Body of pancreas (tissue), 4 donors: ENCODE results near the gene CDCA4. TPM values are rescaled to one million over a fixed set of nuclear protein-coding genes. Genes with fewer than 3 reads are reported as not detected.

Source experiments
- ATAC-seq: fragments of 150-250 bp; one replicate; pipeline ENCODE4 v1.9.1; 2016
- DNase-seq, 4 donors: peaks; one replicate each; pipeline ENCODE4 v3.0.0-alpha.2; 2019
- H3K27ac ChIP-seq, 4 donors: fragments of 200-600 bp; sonication (generic); 1 replicate in 3 of 4; 2 replicates in 1 of 4; pipeline versions ENCODE4 v1.5.1 to v1.6.1; 2016 to 2019; ENCODE audit warnings: mild to moderate bottlenecking in 1 of 4, mixed read lengths in 1 of 4, moderate library complexity in 1 of 4
- H3K27me3 ChIP-seq, 2 donors: fragments of 200-600 bp; sonication (generic); one replicate each; pipeline ENCODE4 v1.6.0; 2016; ENCODE audit warnings: mild to moderate bottlenecking in 1 of 2
- H3K36me3 ChIP-seq, 2 donors: fragments of 200-600 bp; sonication (generic); replicated peaks in 1 of 2; 2 replicates each; pipeline ENCODE4 v1.5.1; 2016; ENCODE audit warnings: low read depth in 2 of 2; ENCODE audit not compliant: insufficient read depth in 1 of 2
- H3K4me1 ChIP-seq: fragments of 200-600 bp; sonication (generic); one replicate; pipeline ENCODE4 v1.6.0; 2016
- H3K4me3 ChIP-seq, 2 donors: fragments of 200-600 bp; sonication (generic); 1 replicate in 1 of 2; 2 replicates in 1 of 2; pipeline ENCODE4 v1.5.1; 2016 to 2019
- H3K9me3 ChIP-seq, 3 donors: fragments of 200-600 bp; sonication (generic); 1 replicate in 2 of 3; 2 replicates in 1 of 3; pipeline ENCODE4 v1.5.1; 2016
- POLR2A ChIP-seq, 3 donors: fragments of 450-650 bp; IDR thresholded peaks; one replicate each; pipeline ENCODE4 v1.6.1; 2016; ENCODE audit warnings: antibody characterized with exemption in 3 of 3, mild to moderate bottlenecking in 2 of 3
- WGBS, 2 donors: methylation state at CpG; one replicate each; pipeline ENCODE4 v1.1.5; 2017; 5-methylcytosine and 5-hydroxymethylcytosine counted together
- intact Hi-C: fragments of 100-400 bp; cut with DNase I; formaldehyde crosslinking; loops from one replicate; pipeline ENCODE4 v1.15.1; 2023
- total RNA-seq, 2 donors: library from RNA; depleted of rRNA; stranded (reverse); fragments of >200 nt; gene quantifications; one replicate each; pipeline ENCODE4 v1.1.0, GENCODE V29; 2016
- TF ChIP-seq, protein P1 (sequence below), 7 experiments: fragments of 450-650 bp in 4 of 7; fragments of 200-600 bp in 3 of 7; sonication (generic) in 3 of 7; IDR thresholded peaks; one replicate each; pipeline ENCODE4 v1.5.1; 2016 to 2019; ENCODE audit warnings: antibody characterized with exemption in 7 of 7

Gene CDCA4
- total RNA-seq, 2 donors from 2014 or later, result 2.6 to 4.7 TPM

DNA sequence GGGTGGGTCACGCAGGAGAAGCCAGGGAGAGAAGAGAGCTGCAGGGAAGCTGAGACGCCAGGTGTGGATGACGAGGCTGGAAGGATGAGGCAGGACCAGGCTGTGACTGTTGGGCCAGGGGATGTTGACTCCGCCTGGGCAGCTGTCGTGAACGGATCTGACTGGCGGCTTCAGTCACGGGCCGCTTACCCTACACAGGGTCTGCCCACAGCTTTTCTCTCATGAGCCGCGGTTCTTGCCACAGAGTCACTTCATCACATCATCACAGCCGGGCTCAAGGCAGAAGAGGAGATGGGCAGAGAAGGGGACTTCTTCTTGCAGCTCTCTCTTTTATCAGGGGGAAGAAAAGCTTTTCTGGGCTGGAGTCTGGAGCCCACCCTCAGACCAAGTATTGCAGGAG is 27.6 kb downstream of the CDCA4 start:
- intact Hi-C loops, result no loop called here
- peaks cover 0 to 5% of the 10 kb centered on the region in 2 donors for H3K36me3 ChIP-seq
- H3K27ac ChIP-seq, result no peak overlapping the region
- no peak for DNase-seq
- H3K9me3 ChIP-seq, result no peaks in the 10 kb centered on the region
- no peak for ATAC-seq
- no peaks in the 10 kb centered on the region for H3K4me1 ChIP-seq
- TF ChIP-seq POLR2A (IDR thresholded peaks at IDR 0.05), result no peak
- TF ChIP-seq, protein P1, sequence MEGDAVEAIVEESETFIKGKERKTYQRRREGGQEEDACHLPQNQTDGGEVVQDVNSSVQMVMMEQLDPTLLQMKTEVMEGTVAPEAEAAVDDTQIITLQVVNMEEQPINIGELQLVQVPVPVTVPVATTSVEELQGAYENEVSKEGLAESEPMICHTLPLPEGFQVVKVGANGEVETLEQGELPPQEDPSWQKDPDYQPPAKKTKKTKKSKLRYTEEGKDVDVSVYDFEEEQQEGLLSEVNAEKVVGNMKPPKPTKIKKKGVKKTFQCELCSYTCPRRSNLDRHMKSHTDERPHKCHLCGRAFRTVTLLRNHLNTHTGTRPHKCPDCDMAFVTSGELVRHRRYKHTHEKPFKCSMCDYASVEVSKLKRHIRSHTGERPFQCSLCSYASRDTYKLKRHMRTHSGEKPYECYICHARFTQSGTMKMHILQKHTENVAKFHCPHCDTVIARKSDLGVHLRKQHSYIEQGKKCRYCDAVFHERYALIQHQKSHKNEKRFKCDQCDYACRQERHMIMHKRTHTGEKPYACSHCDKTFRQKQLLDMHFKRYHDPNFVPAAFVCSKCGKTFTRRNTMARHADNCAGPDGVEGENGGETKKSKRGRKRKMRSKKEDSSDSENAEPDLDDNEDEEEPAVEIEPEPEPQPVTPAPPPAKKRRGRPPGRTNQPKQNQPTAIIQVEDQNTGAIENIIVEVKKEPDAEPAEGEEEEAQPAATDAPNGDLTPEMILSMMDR (IDR thresholded peaks at IDR 0.05), result no peak
- H3K27me3 ChIP-seq, result no peaks in the 10 kb centered on the region
- WGBS, 2 donors, result 92 to 94% methylated on average over 12 of the region's 12 CpGs
- H3K4me3 ChIP-seq, result no peak overlapping the region

- WGBS, 2 donors, result 93 to 95% methylated on average over 11 of the region's 11 CpGs
- H3K4me3 ChIP-seq, result no peak overlapping the region
- no peak for DNase-seq
- no peaks in the 10 kb centered on the region for H3K4me1 ChIP-seq
- H3K27ac ChIP-seq, result no peak overlapping the region
- no peak for ATAC-seq
- TF ChIP-seq POLR2A (IDR thresholded peaks at IDR 0.05), result no peak
- TF ChIP-seq, protein P1 (IDR thresholded peaks at IDR 0.05), result no peak
- no peaks in the 10 kb centered on the region for H3K27me3 ChIP-seq
- no peaks in the 10 kb centered on the region for H3K9me3 ChIP-seq
- peaks cover 0 to 5% of the 10 kb centered on the region in 2 donors for H3K36me3 ChIP-seq
- intact Hi-C loops, result no loop called here
Measured at GRCh38 chr14:104992501-104992900, 28.4 kb downstream of the CDCA4 start.

GRCh38 chr14:104991896-104992230 is 29.0 kb downstream of the CDCA4 start:
- H3K9me3 ChIP-seq, result no peaks in the 10 kb centered on the region
- ATAC-seq, result no peak
- no peaks in the 10 kb centered on the region for H3K27me3 ChIP-seq
- peaks cover 0 to 5% of the 10 kb centered on the region in 2 donors for H3K36me3 ChIP-seq
- intact Hi-C loops, result no loop called here
- H3K4me3 ChIP-seq, result no peak overlapping the region
- WGBS, 2 donors, result 95 to 97% methylated on average over 34 of the region's 34 CpGs
- H3K4me1 ChIP-seq, result peaks cover 6% of the 10 kb centered on the region
- TF ChIP-seq, protein P1 (IDR thresholded peaks at IDR 0.05), result no peak
- no peak for TF ChIP-seq POLR2A (IDR thresholded peaks at IDR 0.05)
- no peak for DNase-seq
- H3K27ac ChIP-seq, result no peak overlapping the region

DNA sequence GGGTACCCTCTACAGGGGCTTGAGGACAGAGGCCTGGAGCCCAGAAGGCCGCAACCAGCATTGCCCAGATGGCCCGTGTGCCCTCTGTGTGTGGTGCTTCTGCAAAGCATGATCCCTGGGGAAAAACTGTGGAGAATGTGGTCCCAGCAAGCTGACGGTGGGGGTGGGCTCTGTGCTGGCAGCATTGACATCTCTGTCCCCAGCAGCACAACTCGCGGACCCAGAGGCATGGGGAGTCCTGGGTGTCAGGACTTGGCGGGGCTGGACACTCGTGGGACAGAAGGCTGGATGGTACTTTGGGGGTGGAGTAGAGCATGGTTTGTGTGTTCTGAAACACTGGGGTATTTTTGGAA is 31.0 kb downstream of the CDCA4 start:
- no peak for DNase-seq
- Histone ChIP-seq H3K9me3 (no peaks in the 10 kb centered on the region), H3K4me1 (peaks cover 14% of the 10 kb centered on the region), H3K27me3 (no peaks in the 10 kb centered on the region), H3K27ac (no peak overlapping the region), H3K4me3 (no peak overlapping the region), H3K36me3 (peaks cover 0 to 5% of the 10 kb centered on the region in 2 donors)
- no peak for TF ChIP-seq POLR2A (IDR thresholded peaks at IDR 0.05)
- TF ChIP-seq, protein P1 (IDR thresholded peaks at IDR 0.05), result no peak
- intact Hi-C loops, result no loop called here
- ATAC-seq, result no peak
- WGBS, 2 donors, result 85 to 91% methylated on average over 6 to 7 of the region's 7 CpGs

DNA sequence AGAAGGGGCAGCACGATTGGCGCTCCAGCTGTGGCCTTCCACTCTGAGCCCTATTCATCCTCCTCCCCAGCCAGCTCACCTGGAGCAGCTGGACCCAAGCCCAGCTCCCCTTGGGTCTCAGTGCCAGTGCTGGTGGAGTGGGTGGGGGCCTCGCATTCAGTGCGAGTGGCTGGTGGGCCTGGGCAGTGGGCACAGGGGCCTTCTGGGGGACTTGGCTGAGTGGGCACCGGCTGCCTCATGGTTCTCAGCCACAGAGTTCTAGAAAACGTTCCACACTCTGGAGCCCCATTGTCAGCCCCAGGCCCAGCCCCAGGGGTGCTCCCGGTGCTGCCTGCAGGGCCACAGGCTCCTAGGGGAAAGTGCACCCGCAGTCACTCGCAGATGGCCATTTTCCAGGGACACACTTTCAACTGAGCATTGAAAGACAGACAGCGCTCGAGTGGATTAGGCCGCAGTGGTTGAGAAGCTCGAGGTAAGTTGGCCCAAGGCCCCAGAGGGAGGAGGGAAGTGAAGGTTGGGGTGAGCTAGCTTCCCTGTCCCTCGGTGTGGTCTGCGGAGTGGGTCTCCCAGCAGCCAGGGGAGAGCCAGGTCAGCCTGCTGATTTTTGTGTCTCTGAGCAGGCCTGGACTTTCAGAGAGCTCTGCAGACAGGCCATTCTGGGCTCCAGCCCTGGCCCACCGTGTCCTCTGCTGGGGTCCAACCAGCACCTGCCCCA is 31.5 kb downstream of the CDCA4 start:
- intact Hi-C loops, result no loop called here
- no peak for DNase-seq

More for the DNA sequence above, 31.5 kb downstream of the CDCA4 start:
- H3K9me3 ChIP-seq, result no peaks in the 10 kb centered on the region
- TF ChIP-seq POLR2A (IDR thresholded peaks at IDR 0.05), result no peak
- TF ChIP-seq, protein P1 (IDR thresholded peaks at IDR 0.05), result no peak
- no peak overlapping the region for H3K27ac ChIP-seq
- H3K36me3 ChIP-seq, result peaks cover 0 to 3% of the 10 kb centered on the region in 2 donors
- peaks cover 14% of the 10 kb centered on the region for H3K4me1 ChIP-seq
- 86 to 89% methylated on average over 13 to 16 of the region's 16 CpGs for WGBS, 2 donors
- no peak overlapping the region for H3K4me3 ChIP-seq
- no peaks in the 10 kb centered on the region for H3K27me3 ChIP-seq
- ATAC-seq, result no peak
